Chondrocyte (in vitro differentiated cells): ENCODE data around the gene IRAK3. TPM values are rescaled to one million over a fixed set of nuclear protein-coding genes. Genes with fewer than 3 reads are reported as not detected.

Experiments used
- DNase-seq: peaks from one replicate; pipeline ENCODE4 v3.0.0; 2021; ENCODE audit warnings: mixed read lengths, low spot score
- H3K27ac Mint-ChIP-seq: one replicate; pipeline ENCODE4 v1.8.0; 2021; ENCODE audit warnings: mild to moderate bottlenecking, moderate library complexity, mixed read lengths; ENCODE audit not compliant: unreplicated experiment
- H3K27me3 Mint-ChIP-seq: 2 replicates; pipeline ENCODE4 v1.8.0; 2021; ENCODE audit warnings: low read depth, mixed read lengths
- H3K36me3 Mint-ChIP-seq: 2 replicates; pipeline ENCODE4 v1.8.0; 2021; ENCODE audit warnings: low read depth, mixed read lengths
- H3K4me1 Mint-ChIP-seq: 2 replicates; pipeline ENCODE4 v1.8.0; 2021; ENCODE audit warnings: low read depth, mild to moderate bottlenecking, mixed read lengths
- H3K4me3 Mint-ChIP-seq: one replicate; pipeline ENCODE4 v1.8.0; 2021; ENCODE audit warnings: mild to moderate bottlenecking, moderate library complexity, mixed read lengths; ENCODE audit not compliant: unreplicated experiment
- H3K9me3 Mint-ChIP-seq: 2 replicates; pipeline ENCODE4 v1.8.0; 2021; ENCODE audit warnings: low read depth, mixed read lengths
- CTCF ChIP-seq: fragments of 200-600 bp; sonication (generic); IDR thresholded peaks from 2 replicates; pipeline ENCODE4 v1.5.0; 2021; ENCODE audit warnings: antibody characterized with exemption, mild to moderate bottlenecking, moderate library complexity
- total RNA-seq: library from RNA; stranded (reverse); gene quantifications from 3 replicates; pipeline ENCODE4 v1.2.1, GENCODE V29; 2021

IRAK3 gene
- total RNA-seq, 1 donor from 2014 or later = 1.9 TPM

GRCh38 chr12:66143868-66144267, 45.1 kb upstream of the IRAK3 start:
- H3K4me1 Mint-ChIP-seq = peaks cover 12% of the 10 kb centered on the region
- H3K27me3 Mint-ChIP-seq = no peaks in the 10 kb centered on the region
- H3K36me3 Mint-ChIP-seq = peaks cover 20% of the 10 kb centered on the region
- DNase-seq = no peak
- no peak overlapping the region for H3K4me3 Mint-ChIP-seq
- H3K9me3 Mint-ChIP-seq = peaks cover 16% of the 10 kb centered on the region
- no peak for TF ChIP-seq CTCF
- H3K27ac Mint-ChIP-seq = no peak overlapping the region

DNA sequence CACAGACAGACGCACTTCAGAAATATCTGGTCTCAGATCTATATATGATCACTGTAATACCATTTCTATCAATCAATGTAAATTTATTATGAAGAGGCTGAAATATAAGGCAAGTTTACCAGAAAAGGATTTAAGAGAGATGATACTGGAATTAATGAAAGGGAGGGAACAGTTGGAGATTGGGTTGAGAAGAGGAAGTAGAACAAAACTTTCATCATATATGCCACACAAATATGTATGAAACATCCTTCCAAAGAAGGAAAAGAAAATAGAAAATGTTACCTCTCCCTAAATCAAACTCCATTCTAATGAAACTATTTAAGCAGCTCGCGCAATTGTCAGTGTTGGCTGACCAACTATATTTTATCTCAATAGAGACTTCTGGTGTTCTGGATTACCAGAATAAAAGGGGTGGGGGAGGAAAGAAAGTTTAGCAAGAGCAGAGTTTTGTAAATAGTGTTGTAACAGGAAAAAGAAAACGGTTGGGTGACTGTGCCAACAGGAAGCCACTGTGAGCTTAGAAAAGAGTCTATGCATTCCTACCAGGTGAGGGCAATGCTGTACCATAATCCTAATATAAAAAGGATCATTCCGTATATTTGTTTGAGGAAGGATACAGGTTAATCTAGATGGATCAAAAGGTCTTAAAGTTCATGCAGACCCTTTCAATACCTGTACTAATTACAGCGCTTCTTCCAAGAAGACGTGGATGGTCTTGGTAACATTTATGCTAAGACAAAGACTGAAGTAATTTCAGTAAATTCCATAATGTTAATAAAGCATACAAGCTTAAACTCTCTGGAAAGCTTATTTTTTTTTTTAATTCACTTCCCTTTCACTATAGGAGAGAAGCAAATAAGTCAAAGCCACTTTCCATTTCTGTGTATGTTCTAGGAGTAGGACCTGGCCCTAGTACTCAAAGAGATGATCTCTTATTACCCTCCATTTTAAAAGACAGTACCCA, 43.9 kb upstream of the IRAK3 start:
- Mint-ChIP-seq H3K9me3 (peaks cover 13% of the 10 kb centered on the region), H3K36me3 (peaks cover 18% of the 10 kb centered on the region), H3K4me3 (no peak overlapping the region), H3K27ac (peak overlapping the region; percentile 68), H3K27me3 (no peaks in the 10 kb centered on the region), H3K4me1 (peaks cover 12% of the 10 kb centered on the region)
- TF ChIP-seq CTCF = peak; percentile 82
- DNase-seq = no peak

GRCh38 chr12:66149702-66150398, 39.2 kb upstream of the IRAK3 start:
- H3K4me1 Mint-ChIP-seq = peaks cover 8% of the 10 kb centered on the region
- no peak overlapping the region for H3K4me3 Mint-ChIP-seq
- TF ChIP-seq CTCF = peak; percentile 32
- H3K27ac Mint-ChIP-seq = no peak overlapping the region
- peaks cover 1% of the 10 kb centered on the region for H3K27me3 Mint-ChIP-seq
- no peaks in the 10 kb centered on the region for H3K9me3 Mint-ChIP-seq
- peaks cover 2% of the 10 kb centered on the region for H3K36me3 Mint-ChIP-seq
- no peak for DNase-seq

GRCh38 chr12:66152732-66153131, 36.3 kb upstream of the IRAK3 start:
- Mint-ChIP-seq H3K4me1 (peaks cover 5% of the 10 kb centered on the region), H3K27ac (no peak overlapping the region), H3K4me3 (no peak overlapping the region), H3K27me3 (peaks cover 1% of the 10 kb centered on the region), H3K9me3 (no peaks in the 10 kb centered on the region), H3K36me3 (no peaks in the 10 kb centered on the region)
- no peak for TF ChIP-seq CTCF
- no peak for DNase-seq

- Mint-ChIP-seq H3K4me3 (no peak overlapping the region), H3K27me3 (peaks cover 1% of the 10 kb centered on the region), H3K36me3 (no peaks in the 10 kb centered on the region), H3K9me3 (peaks cover 3% of the 10 kb centered on the region), H3K27ac (no peak overlapping the region), H3K4me1 (no peaks in the 10 kb centered on the region)
- no peak for DNase-seq
- TF ChIP-seq CTCF = no peak
Observed at GRCh38 chr12:66154776-66155175, 34.2 kb upstream of the IRAK3 start.
